Activated T-cell treated with anti-CD3 and anti-CD28 coated beads, Interleukin-2, amount 50 U/mL, for 48 hours (primary cell): ENCODE measurements around the gene PDIA3.
"Not testable (repeated sequence)": the region's sequence is repeated elsewhere in the genome, so short reads cannot be mapped to it uniquely, and the experiment has no call there.

Source experiments
- DNase-seq, 2 experiments: peaks; one replicate each; pipeline ENCODE4 v3.0.0-alpha.2; 2020

Gene PDIA3

GRCh38 chr15:43776718-43777266 is 30.6 kb downstream of the PDIA3 start, which contains the start of gene ELL3:
TSS of gene ELL3 (minus strand) at chr15:43776966. CDS start at chr15:43776901, 65 bp downstream.
- peak; percentile 82 to 87 for DNase-seq

GRCh38 chr15:43777267-43777914 is 31.2 kb downstream of the PDIA3 start:
- DNase-seq, result peak; percentile 93 to 94

GRCh38 chr15:43779016-43779415 is 32.8 kb downstream of the PDIA3 start:
- DNase-seq, result no peak

GRCh38 chr15:43789409-43789808 is 43.2 kb downstream of the PDIA3 start:
- DNase-seq, result no peak

GRCh38 chr15:43791993-43792760 is 45.9 kb downstream of the PDIA3 start, which contains the start of gene SERF2:
TSS of gene SERF2 (plus strand) at chr15:43792320. CDS start at chr15:43792377, 57 bp downstream.
- peak; percentile 100 for DNase-seq

- peak; percentile 49 to 55 for DNase-seq
These were observed 46.7 kb downstream of the PDIA3 start for GRCh38 chr15:43792761-43793476.

GRCh38 chr15:43793647-43794046 is 47.4 kb downstream of the PDIA3 start:
- no peak for DNase-seq

- DNase-seq, result no peak
These were observed 48.2 kb downstream of the PDIA3 start for GRCh38 chr15:43794269-43795037.

- DNase-seq, result no peak
These were observed 49.0 kb downstream of the PDIA3 start for GRCh38 chr15:43795197-43795596.

GRCh38 chr15:43795997-43796396 is 49.8 kb downstream of the PDIA3 start:
- DNase-seq, result no peak

GRCh38 chr15:43796566-43796965 is 50.3 kb downstream of the PDIA3 start:
- no peak for DNase-seq

- no peak for DNase-seq
These were observed 53.1 kb downstream of the PDIA3 start for GRCh38 chr15:43799209-43799944.

GRCh38 chr15:43799945-43800285 is 53.7 kb downstream of the PDIA3 start, which contains the start of gene SERINC4:
TSS of gene SERINC4 (minus strand) at chr15:43800220. CDS start at chr15:43799986, 234 bp downstream.
- DNase-seq, result no peak

- DNase-seq, result peak; percentile 89 to 94
These were observed 54.3 kb downstream of the PDIA3 start, which contains the start of gene HYPK for GRCh38 chr15:43800286-43801141. TSS of gene HYPK (plus strand) at chr15:43800599. CDS start at chr15:43800623, 24 bp downstream.

- DNase-seq, result not testable (repeated sequence)
These were observed 56.4 kb downstream of the PDIA3 start for GRCh38 chr15:43802676-43803075.

- no peak for DNase-seq
These were observed 62.3 kb downstream of the PDIA3 start for GRCh38 chr15:43808435-43808950.

GRCh38 chr15:43808960-43809678 is 62.9 kb downstream of the PDIA3 start:
- no peak for DNase-seq

- not testable (repeated sequence) for DNase-seq
These were observed 68.8 kb downstream of the PDIA3 start for GRCh38 chr15:43815064-43815463.

- no peak for DNase-seq
These were observed 75.3 kb downstream of the PDIA3 start for GRCh38 chr15:43821505-43821904.
